DOHH2 (cell line): Measurements from ENCODE around the gene WWOX.

ENCODE experiments used
- H3F3A ChIP-seq: fragments of 200-600 bp; sonication (generic), shearing (Covaris generic); 2 replicates; pipeline ENCODE4 v1.6.0; 2016; ENCODE audit warnings: antibody characterized with exemption, mild to moderate bottlenecking; ENCODE audit not compliant: control insufficient read depth, insufficient read depth
- H3K27ac ChIP-seq: fragments of 200-600 bp; sonication (generic); 2 replicates; pipeline ENCODE4 v1.5.1; 2014; ENCODE audit warnings: low read depth, mild to moderate bottlenecking, low read length, moderate library complexity
- H3K27me3 ChIP-seq: fragments of 200-600 bp; sonication (generic); 2 replicates; pipeline ENCODE4 v1.6.1; 2014; ENCODE audit warnings: mild to moderate bottlenecking, low read length, mixed read lengths; ENCODE audit not compliant: control insufficient read depth
- H3K36me3 ChIP-seq: fragments of 200-600 bp; sonication (generic); 2 replicates; pipeline ENCODE4 v1.6.1; 2014; ENCODE audit warnings: mild to moderate bottlenecking, low read length, moderate library complexity, mixed read lengths; ENCODE audit not compliant: control insufficient read depth
- H3K4me1 ChIP-seq: fragments of 200-600 bp; sonication (generic); 2 replicates; pipeline ENCODE4 v1.6.1; 2014; ENCODE audit warnings: mild to moderate bottlenecking, low read length, mixed read lengths; ENCODE audit not compliant: control insufficient read depth
- H3K4me2 ChIP-seq: fragments of 200-600 bp; sonication (generic); 2 replicates; pipeline ENCODE4 v1.6.0; 2014; ENCODE audit warnings: mild to moderate bottlenecking, low read length, moderate library complexity
- H3K4me3 ChIP-seq: fragments of 200-600 bp; sonication (generic); 2 replicates; pipeline ENCODE4 v1.5.1; 2014; ENCODE audit warnings: mild to moderate bottlenecking, low read length, mixed read lengths
- H3K79me2 ChIP-seq: fragments of 200-600 bp; sonication (generic); 2 replicates; pipeline ENCODE4 v1.6.1; 2014; ENCODE audit warnings: mild to moderate bottlenecking, low read length, mixed read lengths; ENCODE audit not compliant: control insufficient read depth
- H3K9me2 ChIP-seq: fragments of 200-600 bp; sonication (generic); replicated peaks from 2 replicates; pipeline ENCODE4 v1.6.1; 2014; ENCODE audit warnings: mild to moderate bottlenecking, low read length, mixed read lengths; ENCODE audit not compliant: control insufficient read depth
- H3K9me3 ChIP-seq: fragments of 200-600 bp; sonication (generic); 2 replicates; pipeline ENCODE4 v1.6.1; 2014; ENCODE audit warnings: antibody characterized with exemption, low read length, mixed read lengths; ENCODE audit not compliant: control insufficient read depth, insufficient read depth
- H4K20me1 ChIP-seq: fragments of 200-600 bp; sonication (generic); 2 replicates; pipeline ENCODE4 v1.6.0; 2014; ENCODE audit warnings: low read depth, mild to moderate bottlenecking, antibody characterized with exemption, low read length, moderate library complexity; ENCODE audit not compliant: control insufficient read depth, insufficient read depth
- EZH2phosphoT487 ChIP-seq: fragments of 200-600 bp; sonication (generic); IDR thresholded peaks from 2 replicates; pipeline ENCODE4 v1.6.1; 2017; ENCODE audit warnings: borderline replicate concordance, mild to moderate bottlenecking, antibody characterized with exemption, low read length, moderate library complexity, mixed read lengths
- TF ChIP-seq, protein P1 (sequence below): fragments of 200-600 bp; sonication (generic); IDR thresholded peaks from one replicate; pipeline ENCODE4 v1.5.1; 2014; ENCODE audit warnings: antibody characterized with exemption, mild to moderate bottlenecking, low read depth, low read length; ENCODE audit not compliant: poor library complexity, severe bottlenecking

WWOX gene

DNA sequence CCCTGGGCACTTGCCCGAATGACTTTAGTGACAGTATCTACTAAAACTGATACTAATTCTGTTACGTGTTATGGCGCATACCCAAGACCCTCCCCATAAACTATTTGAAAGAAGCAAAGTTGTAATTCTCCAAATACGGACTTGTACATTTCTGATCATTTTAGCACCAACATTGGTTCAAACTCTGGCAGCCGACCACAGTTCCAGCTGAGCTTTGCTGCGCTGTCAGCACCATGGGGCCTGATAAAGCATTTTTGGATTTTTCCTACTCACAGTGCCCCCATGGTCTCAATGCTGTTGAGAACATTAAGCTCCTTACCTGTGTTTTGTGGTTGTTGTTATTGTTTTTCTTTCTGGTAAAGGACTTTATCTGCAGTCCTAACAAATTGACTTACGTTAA lies 1040.3 kb downstream of the WWOX start:
- Histone ChIP-seq H3K9me3 (no peaks in the 10 kb centered on the region), H3K27ac (no peak overlapping the region), H3K9me2 (no peaks in the 10 kb centered on the region), H3K79me2 (no peaks in the 10 kb centered on the region), H3K27me3 (peaks cover 2% of the 10 kb centered on the region; the same call in 1 of the 2 replicates), H3K4me1 (no peaks in the 10 kb centered on the region), H3K4me3 (no peak overlapping the region), H3K4me2 (no peak overlapping the region), H3K36me3 (no peaks in the 10 kb centered on the region), H4K20me1 (no peaks in the 10 kb centered on the region), H3F3A (no peaks in the 10 kb centered on the region)
- TF ChIP-seq, protein P1, sequence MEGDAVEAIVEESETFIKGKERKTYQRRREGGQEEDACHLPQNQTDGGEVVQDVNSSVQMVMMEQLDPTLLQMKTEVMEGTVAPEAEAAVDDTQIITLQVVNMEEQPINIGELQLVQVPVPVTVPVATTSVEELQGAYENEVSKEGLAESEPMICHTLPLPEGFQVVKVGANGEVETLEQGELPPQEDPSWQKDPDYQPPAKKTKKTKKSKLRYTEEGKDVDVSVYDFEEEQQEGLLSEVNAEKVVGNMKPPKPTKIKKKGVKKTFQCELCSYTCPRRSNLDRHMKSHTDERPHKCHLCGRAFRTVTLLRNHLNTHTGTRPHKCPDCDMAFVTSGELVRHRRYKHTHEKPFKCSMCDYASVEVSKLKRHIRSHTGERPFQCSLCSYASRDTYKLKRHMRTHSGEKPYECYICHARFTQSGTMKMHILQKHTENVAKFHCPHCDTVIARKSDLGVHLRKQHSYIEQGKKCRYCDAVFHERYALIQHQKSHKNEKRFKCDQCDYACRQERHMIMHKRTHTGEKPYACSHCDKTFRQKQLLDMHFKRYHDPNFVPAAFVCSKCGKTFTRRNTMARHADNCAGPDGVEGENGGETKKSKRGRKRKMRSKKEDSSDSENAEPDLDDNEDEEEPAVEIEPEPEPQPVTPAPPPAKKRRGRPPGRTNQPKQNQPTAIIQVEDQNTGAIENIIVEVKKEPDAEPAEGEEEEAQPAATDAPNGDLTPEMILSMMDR: no peak
- TF ChIP-seq EZH2phosphoT487: no peak

DNA sequence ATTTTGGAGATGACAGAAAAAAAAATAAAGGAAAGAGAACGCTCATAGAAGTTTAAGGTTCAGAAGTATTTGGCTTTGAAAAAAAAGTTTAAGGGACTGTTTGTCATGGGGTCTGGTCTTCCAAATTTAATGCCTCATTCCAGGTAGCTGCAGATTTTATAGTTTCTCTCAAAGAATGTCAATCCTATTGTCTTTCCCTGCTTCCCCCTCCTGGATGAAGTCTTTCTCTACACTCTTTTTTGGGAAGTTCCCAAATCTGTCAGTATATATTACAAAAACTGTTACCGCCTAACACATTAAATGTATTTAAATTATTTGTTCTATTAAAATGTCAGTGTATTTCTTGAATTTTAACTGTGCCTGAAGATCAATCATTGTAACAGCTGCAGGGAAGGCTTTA lies 1043.6 kb downstream of the WWOX start:
- H3F3A ChIP-seq: no peaks in the 10 kb centered on the region
- no peaks in the 10 kb centered on the region for H3K9me3 ChIP-seq
- H3K27ac ChIP-seq: no peak overlapping the region
- no peaks in the 10 kb centered on the region; the same call in 1 of the 2 replicates for H3K27me3 ChIP-seq
- no peaks in the 10 kb centered on the region for H4K20me1 ChIP-seq
- no peak overlapping the region for H3K4me3 ChIP-seq
- TF ChIP-seq, protein P1: no peak
- TF ChIP-seq EZH2phosphoT487: no peak
- no peaks in the 10 kb centered on the region for H3K4me1 ChIP-seq
- no peaks in the 10 kb centered on the region for H3K79me2 ChIP-seq
- H3K4me2 ChIP-seq: no peak overlapping the region
- no peaks in the 10 kb centered on the region for H3K9me2 ChIP-seq
- H3K36me3 ChIP-seq: no peaks in the 10 kb centered on the region

DNA sequence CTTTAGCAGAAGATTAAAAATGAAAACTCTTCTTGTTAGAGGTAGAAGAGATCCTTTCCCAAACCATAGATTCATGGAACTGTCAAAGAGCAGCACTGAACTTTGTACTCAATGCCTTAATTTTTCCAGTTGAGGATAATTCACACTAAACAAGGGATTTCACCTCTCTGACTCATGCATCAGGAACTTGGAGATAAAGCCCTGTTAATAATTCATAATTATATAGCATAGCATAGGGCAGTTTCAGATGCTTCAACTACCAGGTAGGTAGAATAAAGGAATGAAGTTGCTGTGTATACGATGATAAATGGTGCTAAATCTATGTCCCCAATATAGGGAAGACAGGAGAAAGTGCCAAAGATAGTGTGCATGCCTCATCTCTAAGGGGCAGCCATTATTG lies 1050.7 kb downstream of the WWOX start:
- H3K4me3 ChIP-seq: no peak overlapping the region
- no peaks in the 10 kb centered on the region for H3K27me3 ChIP-seq
- no peaks in the 10 kb centered on the region for H4K20me1 ChIP-seq
- no peaks in the 10 kb centered on the region for H3F3A ChIP-seq
- no peaks in the 10 kb centered on the region for H3K9me2 ChIP-seq
- no peak overlapping the region for H3K4me2 ChIP-seq
- H3K36me3 ChIP-seq: no peaks in the 10 kb centered on the region
- H3K9me3 ChIP-seq: no peaks in the 10 kb centered on the region
- no peaks in the 10 kb centered on the region for H3K79me2 ChIP-seq
- H3K27ac ChIP-seq: no peak overlapping the region
- H3K4me1 ChIP-seq: no peaks in the 10 kb centered on the region
- no peak for TF ChIP-seq EZH2phosphoT487
- TF ChIP-seq, protein P1: no peak
